Bone marrow (tissue), 2 donors: ENCODE results near the gene TMEM154.

ENCODE experiments used
- DNase-seq, 2 donors: peaks; one replicate each; lab custom pipeline; 2025; lab: John Stamatoyannopoulos, UW

The TMEM154 gene

DNA sequence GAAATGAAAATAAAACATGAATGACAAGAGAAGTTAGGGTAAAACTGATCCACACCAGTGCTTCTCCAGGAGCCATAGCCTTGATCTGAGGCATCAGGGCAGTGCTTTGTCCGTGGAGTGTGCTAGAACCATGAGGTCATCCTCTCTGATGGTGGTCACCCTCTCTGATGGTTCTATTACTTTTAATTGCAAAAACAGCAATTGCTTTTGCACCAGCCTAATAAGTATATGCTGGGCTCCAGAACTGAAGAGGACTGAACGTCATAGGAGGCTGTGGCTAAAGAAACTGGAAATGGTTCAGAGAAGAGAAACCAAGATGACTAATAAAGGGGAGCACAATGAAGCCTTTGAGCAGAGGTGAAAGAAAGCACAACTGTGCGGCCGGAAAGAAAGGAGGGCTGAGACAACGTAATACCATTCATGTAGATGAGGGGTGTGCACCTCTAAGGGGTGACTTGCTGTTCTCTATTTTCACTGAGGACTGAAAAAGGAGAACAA, 17.0 kb upstream of the TMEM154 start:
- no peak for DNase-seq

GRCh38 chr4:152693871-152694270, 14.1 kb upstream of the TMEM154 start:
- no peak for DNase-seq

GRCh38 chr4:152691761-152692160, 12.0 kb upstream of the TMEM154 start:
- DNase-seq, result no peak

DNA sequence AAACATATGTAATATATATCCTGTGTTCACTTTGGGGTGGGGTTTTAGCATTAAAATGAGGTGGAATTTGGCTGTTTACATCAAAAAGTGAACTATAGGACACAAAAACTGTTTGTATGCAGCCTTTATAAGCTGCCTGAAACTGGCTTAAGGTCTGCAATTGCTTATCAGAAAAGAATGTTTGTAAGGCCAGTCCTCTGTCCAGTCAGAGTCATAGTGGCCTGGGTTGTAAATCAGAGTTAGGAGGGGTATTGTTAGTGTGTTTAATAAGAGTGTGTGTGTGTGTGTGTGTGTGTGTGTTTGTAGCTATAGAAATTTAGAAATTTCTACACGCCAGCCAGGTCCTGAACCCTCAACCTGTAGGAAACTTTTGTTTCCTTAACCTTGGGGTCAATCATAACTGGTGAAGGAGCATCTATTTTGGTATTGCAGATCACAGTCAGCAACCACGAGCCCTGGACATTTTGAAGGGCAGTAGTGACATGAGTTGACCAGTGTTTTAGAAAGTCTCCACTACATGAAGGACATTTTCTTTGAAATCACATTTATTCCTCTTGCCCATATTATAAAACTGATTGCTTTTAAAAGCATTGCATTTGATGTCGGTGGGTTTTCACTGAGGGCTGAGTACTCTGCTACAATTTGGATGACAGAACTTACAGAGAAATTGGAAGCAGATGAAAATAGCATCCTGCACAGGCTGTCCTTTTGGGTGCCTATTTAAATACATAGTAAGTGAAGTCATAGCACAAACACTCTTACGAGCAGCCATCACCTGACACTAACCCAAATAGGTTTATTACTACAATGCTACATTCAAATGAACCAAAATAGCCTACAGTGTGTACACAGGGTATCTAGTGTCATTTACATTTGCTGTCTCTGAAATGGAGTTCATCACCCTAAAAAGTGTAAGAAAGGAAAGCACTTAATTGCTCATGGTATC, 11.2 kb upstream of the TMEM154 start:
- no peak for DNase-seq

- DNase-seq, result no peak
Observed at GRCh38 chr4:152689615-152690501, 10.1 kb upstream of the TMEM154 start.

DNA sequence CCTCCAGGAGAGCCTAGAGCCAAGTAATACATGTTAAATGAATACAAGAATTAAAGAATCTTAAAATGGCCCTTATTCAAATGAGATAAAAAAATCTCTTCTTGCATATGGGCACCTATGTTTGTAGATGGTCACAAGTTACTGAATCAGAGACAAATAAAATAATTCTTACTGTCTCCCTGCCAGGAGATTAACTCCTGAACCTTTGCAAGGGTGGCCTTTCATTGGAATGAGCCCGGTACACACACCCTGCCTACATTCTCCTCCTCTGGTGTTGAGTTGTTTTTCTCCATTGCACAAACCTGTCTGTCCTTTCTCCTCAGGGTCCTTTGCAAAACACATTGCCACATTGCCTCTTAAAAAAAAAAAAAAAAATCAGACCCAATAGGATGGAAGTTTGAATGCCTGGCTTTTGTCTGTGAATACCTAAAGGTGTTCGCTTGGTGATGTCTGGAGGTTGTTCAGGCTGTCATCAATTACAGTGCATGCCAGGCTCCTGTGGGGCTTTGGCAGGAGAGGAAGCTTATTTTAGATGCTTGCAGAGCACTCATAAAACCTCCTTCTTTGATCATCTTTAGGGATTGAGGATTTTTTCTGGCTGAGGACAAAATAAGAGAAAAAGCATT, 8.3 kb upstream of the TMEM154 start:
- DNase-seq, result no peak

- no peak for DNase-seq
Observed at GRCh38 chr4:152686452-152687013, 6.7 kb upstream of the TMEM154 start.

DNA sequence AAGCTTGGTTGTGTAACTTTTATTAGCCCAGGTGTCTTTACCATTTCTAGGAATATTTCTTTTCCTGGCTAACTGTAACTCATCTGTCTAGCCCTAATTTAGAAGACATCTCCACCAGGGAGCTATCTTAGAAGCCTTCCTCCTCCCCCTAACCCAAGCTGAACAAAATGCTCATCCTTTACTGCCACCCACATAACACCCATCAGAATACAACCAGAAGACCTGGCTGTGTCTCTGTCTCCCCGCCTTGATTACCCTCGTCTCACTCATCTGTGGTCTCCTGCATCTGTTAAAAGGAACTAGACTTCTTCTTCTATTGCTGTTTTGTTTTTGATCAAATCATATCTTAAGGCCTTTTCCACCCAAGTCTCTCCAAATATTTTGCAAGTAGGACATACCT, 4.8 kb upstream of the TMEM154 start:
- DNase-seq, result no peak

DNA sequence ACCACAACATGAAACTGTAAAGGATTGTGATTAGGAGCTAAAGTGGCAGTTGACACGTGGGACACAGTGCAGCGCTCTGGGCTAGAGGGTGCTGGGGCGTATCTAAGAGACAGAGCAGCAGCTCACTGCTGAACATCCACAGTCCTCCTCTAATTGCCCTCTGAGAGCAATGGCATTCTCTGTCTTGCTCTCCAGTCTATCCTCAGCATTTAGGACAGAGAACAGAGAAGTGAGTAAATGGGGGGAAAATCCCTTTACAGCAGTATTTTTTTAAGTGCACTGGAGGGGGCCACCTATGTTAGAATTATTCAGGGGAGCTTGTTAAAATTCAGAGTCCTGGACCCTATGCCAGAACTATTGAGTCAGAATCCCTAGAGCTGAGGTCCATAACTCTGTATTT, 4.2 kb upstream of the TMEM154 start:
- DNase-seq, result no peak

- no peak for DNase-seq
Observed at GRCh38 chr4:152682143-152682941, 2.5 kb upstream of the TMEM154 start.

- peak in 1 of 2 donors; percentile 3 for DNase-seq
Observed at GRCh38 chr4:152680988-152681603, 1.3 kb upstream of the TMEM154 start.

DNA sequence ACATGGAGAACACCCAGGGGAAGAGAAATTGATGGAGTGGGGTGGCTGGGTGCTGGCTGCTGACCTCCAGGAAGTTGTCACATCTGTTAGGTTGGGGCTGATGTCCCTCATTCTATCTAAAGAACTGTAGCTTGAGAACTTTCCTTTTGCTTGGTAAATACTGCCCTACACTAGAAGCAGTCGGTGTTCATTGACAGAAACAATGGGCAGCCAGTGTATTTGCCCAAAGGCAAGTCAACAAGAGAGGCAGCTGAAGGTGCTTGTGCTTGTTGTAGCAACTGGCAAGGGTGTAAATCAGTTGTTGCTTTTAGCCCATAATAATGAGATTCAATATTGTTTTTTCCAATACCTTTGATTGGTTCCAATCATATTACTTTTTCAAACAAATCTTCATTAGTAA, 956 bp downstream of the TMEM154 start:
- no peak for DNase-seq

- no peak for DNase-seq
Observed at GRCh38 chr4:152677117-152677516, 2.7 kb downstream of the TMEM154 start.

- no peak for DNase-seq
Observed at GRCh38 chr4:152676052-152676854, 3.5 kb downstream of the TMEM154 start.

GRCh38 chr4:152674359-152674758, 5.4 kb downstream of the TMEM154 start:
- DNase-seq, result no peak

- no peak for DNase-seq
Observed at GRCh38 chr4:152673489-152673888, 6.3 kb downstream of the TMEM154 start.

GRCh38 chr4:152672206-152673092, 7.3 kb downstream of the TMEM154 start:
- no peak for DNase-seq

- DNase-seq, result no peak
Observed at GRCh38 chr4:152668338-152668964, 11.3 kb downstream of the TMEM154 start.
